Prostate gland (tissue), 2 donors: ENCODE measurements around the gene ZCCHC24. TPM values are rescaled to one million over a fixed set of nuclear protein-coding genes. Genes with fewer than 3 reads are reported as not detected.

Experiments
- DNase-seq: peaks from one replicate; pipeline ENCODE4 v3.0.0-alpha.2; 2019; ENCODE audit warnings: low spot score
- H3K27ac ChIP-seq, 2 donors: fragments of 200-600 bp; sonication (generic); 2 replicates each; pipeline ENCODE4 v1.5.1; 2017 to 2019
- H3K27me3 ChIP-seq: fragments of 200-600 bp; sonication (generic); replicated peaks from 2 replicates; pipeline ENCODE4 v1.5.1; 2019; ENCODE audit not compliant: insufficient read depth
- H3K36me3 ChIP-seq, 2 donors: fragments of 200-600 bp; sonication (generic); 1 replicate in 1 of 2; 2 replicates in 1 of 2; pipeline versions ENCODE4 v1.5.1 to v1.8.1; 2017 to 2019
- H3K4me1 ChIP-seq: fragments of 200-600 bp; sonication (generic); replicated peaks from 2 replicates; pipeline ENCODE4 v1.5.1; 2019
- H3K4me3 ChIP-seq, 2 donors: fragments of 200-600 bp; sonication (generic); 2 replicates each; pipeline ENCODE4 v1.5.1; 2017 to 2019
- H3K9me3 ChIP-seq: fragments of 200-600 bp; sonication (generic); 2 replicates; pipeline ENCODE4 v1.5.1; 2017
- CTCF ChIP-seq, 4 experiments: fragments of 200-600 bp in 2 of 4; fragments of 450-650 bp in 2 of 4; sonication (generic) in 2 of 4; IDR thresholded peaks; 1 replicate in 3 of 4; 2 replicates in 1 of 4; pipeline ENCODE4 v1.5.1; 2016 to 2019; ENCODE audit warnings: antibody characterized with exemption in 4 of 4, mild to moderate bottlenecking in 2 of 4, moderate library complexity in 2 of 4
- POLR2A ChIP-seq: fragments of 450-650 bp; IDR thresholded peaks from one replicate; pipeline ENCODE4 v1.6.1; 2016; ENCODE audit warnings: antibody characterized with exemption, mild to moderate bottlenecking
- POLR2AphosphoS5 ChIP-seq: sonication (generic); formaldehyde crosslinking; IDR thresholded peaks from one replicate; pipeline ENCODE4 v1.6.1; 2017; ENCODE audit warnings: antibody characterized with exemption
- WGBS: methylation state at CpG from one replicate; pipeline ENCODE4 v1.1.5; 2018; 5-methylcytosine and 5-hydroxymethylcytosine counted together
- intact Hi-C: fragments of 100-400 bp; cut with DNase I; formaldehyde crosslinking; loops from one replicate; pipeline ENCODE4 v1.14.2; 2022
- total RNA-seq, 2 donors: library from RNA; depleted of rRNA; stranded (reverse); fragments of >200 nt; gene quantifications; one replicate each; pipeline ENCODE4 v1.1.0, GENCODE V29; 2016

ZCCHC24 gene
- total RNA-seq, 2 donors from 2014 or later: 20.8 to 51.2 TPM

DNA sequence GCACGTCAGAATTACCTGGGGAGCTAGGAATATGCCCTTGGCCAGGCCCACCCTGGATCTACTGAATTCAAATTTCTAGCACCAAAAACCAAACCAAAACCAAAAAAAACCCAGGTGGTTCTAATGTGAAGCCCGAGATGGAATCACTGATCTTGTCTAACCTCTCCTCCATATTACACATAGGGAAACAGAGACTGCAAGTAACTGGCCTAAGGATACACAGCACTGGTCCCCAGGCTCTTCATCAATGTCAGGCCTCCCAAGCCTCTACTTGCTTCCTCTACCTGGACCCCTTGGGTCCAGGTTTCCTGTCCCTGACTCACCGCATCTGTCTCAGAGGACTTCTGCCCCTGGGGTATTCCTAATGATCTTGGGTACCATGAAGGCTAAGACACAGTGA lies 30.7 kb downstream of the ZCCHC24 start:
- no peaks in the 10 kb centered on the region for H3K9me3 ChIP-seq
- peaks cover 6% of the 10 kb centered on the region for H3K4me1 ChIP-seq
- H3K36me3 ChIP-seq: no peaks in the 10 kb centered on the region
- intact Hi-C loops: no loop called here
- H3K27me3 ChIP-seq: no peaks in the 10 kb centered on the region
- no peak for DNase-seq
- 78% methylated on average over 3 of the region's 3 CpGs for WGBS
- TF ChIP-seq CTCF (IDR thresholded peaks at IDR 0.05) (no peak), POLR2AphosphoS5 (no peak), POLR2A (no peak)
- no peak overlapping the region for H3K4me3 ChIP-seq
- no peak overlapping the region for H3K27ac ChIP-seq

DNA sequence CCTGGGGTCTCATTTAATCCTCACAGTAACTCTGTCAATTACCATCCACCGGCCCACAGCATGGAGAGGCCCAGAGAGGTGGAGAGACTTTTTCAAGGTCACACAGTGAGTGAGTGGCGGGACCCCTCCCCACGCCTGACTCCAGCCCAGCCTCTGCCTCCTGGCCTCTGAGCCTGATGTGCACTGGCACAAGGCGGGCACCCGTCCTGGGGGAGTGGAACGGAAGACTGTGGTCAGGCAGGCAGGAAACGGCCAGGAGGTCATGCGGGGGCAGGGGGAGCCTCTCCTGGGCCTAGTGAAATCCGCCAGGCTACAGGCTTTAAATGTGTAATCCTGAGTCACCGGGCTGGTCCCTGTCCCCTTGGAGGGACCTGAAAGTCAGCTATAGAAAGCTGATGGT lies 32.2 kb downstream of the ZCCHC24 start:
- no peak for DNase-seq
- no peaks in the 10 kb centered on the region for H3K36me3 ChIP-seq
- H3K4me3 ChIP-seq: no peak overlapping the region
- no peak for TF ChIP-seq POLR2A
- no peak for TF ChIP-seq POLR2AphosphoS5
- TF ChIP-seq CTCF (IDR thresholded peaks at IDR 0.05): no peak
- no peaks in the 10 kb centered on the region for H3K9me3 ChIP-seq
- intact Hi-C loops: no loop called here
- H3K27me3 ChIP-seq: no peaks in the 10 kb centered on the region
- WGBS: 69% methylated on average over 10 of the region's 10 CpGs
- peaks cover 15% of the 10 kb centered on the region for H3K4me1 ChIP-seq
- no peak overlapping the region for H3K27ac ChIP-seq

DNA sequence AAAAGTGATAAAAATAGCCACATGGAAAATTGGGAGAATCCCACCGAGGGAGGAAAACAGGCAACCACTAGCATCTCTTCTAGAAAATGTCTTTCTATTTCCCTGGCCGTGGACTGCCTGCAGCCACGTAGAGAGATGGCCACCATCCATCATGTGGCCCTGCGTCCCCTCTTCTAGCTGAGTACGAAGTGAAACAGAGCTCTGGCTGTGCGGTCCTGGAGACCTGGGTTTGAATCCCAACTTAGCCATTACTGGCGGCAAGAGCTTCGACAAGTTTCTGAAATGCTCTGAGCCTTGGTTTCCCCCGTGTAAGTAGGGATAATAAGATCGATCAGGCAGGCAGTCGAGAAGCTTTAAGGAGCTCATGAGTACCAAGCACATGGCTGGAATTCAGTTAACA lies 32.9 kb downstream of the ZCCHC24 start:
- no peak for TF ChIP-seq POLR2A
- no peak for TF ChIP-seq POLR2AphosphoS5
- TF ChIP-seq CTCF (IDR thresholded peaks at IDR 0.05): no peak
- 87% methylated on average over 11 of the region's 11 CpGs for WGBS
- intact Hi-C loops: no loop called here
- Histone ChIP-seq H3K36me3 (no peaks in the 10 kb centered on the region), H3K27me3 (no peaks in the 10 kb centered on the region), H3K4me3 (no peak overlapping the region), H3K4me1 (peaks cover 20% of the 10 kb centered on the region), H3K27ac (no peak overlapping the region), H3K9me3 (no peaks in the 10 kb centered on the region)
- DNase-seq: no peak

DNA sequence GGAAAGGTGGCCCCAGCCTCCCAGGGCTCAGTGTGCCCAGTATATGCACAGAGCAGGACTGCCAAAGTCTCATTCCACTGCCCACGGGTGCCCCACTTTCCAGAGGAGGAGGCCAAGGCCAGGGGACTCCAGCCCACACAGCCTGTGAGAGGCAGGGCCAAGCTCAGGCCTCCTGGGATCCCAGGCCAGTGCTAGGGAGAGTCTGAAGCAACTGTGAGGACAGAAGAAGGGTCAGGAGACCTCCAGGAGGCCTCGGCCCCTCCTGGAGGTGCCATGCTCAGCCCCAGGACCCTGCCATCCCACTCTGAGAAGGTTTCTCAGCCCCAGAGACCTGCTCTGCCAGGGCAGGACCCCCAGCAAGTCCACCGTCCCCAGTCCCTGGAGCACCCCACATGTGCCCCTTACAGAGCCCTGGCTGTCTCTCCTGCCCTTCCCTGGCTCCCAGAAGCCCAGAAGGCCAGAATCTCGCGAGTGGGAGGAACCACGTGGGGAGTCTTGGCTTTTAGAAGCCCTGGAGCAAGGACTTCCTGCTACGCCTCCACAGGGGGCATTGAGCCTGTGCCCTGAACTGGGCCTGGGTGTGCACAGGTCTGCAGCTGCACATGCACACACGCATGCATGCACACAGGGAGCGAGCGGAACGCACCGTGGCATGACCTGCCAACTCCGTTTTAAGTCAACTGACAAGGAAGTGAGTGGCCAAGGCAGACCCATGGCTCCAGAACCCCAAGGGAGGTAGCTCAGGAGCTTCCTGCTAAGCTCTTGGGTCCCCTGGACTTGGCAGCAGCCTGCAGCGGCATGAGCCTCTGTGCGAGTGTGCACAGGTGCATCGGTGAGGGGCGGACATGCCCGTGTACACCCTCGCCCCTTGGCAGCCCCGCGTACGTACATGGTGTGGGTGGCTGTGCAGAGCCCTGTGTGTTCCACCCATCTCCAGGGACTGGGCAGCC lies 33.6 kb downstream of the ZCCHC24 start:
- Histone ChIP-seq H3K4me1 (peaks cover 27% of the 10 kb centered on the region), H3K9me3 (no peaks in the 10 kb centered on the region), H3K27me3 (no peaks in the 10 kb centered on the region), H3K36me3 (no peaks in the 10 kb centered on the region), H3K4me3 (no peak overlapping the region), H3K27ac (no peak overlapping the region)
- WGBS: 70% methylated on average over 22 of the region's 22 CpGs
- no peak for DNase-seq
- no peak for TF ChIP-seq POLR2AphosphoS5
- TF ChIP-seq CTCF (IDR thresholded peaks at IDR 0.05): no peak
- no peak for TF ChIP-seq POLR2A
- intact Hi-C loops: no loop called here
